Measurements from ENCODE around the gene MAP2K6.

Gene MAP2K6

DNA sequence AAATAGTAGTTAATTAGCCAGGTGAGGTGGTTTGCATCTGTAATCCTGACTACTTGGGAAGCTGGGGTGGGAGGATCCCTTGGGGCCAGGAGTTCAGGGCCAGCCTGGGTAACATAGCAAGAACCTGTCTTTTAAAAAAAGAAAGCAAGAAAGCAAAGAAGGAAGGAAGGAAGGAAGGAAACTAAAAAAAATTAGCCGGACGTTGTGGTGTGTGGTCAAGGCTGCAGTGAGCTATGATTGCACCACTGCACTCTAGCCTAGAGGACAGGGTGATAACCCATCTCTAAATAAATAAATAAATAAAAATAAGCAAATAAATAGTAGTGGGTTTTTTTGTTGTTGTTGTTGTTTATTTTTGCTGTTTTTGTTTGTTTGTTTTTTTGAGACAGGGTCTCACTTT lies 39.3 kb upstream of the MAP2K6 start:
- no peak for TF ChIP-seq EZH2 (IDR thresholded peaks at IDR 0.05; ENCODE audit: borderline replicate concordance, low read depth, low read length, severe bottlenecking)
- H3K27me3 ChIP-seq (ENCODE audit: insufficient read depth, low read length, poor library complexity) = no peaks in the 10 kb centered on the region
- no peak for ATAC-seq (ENCODE audit: insufficient read depth, low read depth)
- no peaks in the 10 kb centered on the region for H3K36me3 ChIP-seq (ENCODE audit: insufficient read depth, low read length)
- H3K79me2 ChIP-seq (ENCODE audit: insufficient read depth, low read length) = no peaks in the 10 kb centered on the region
- H2AFZ ChIP-seq (ENCODE audit: low read depth, low read length) = no peak overlapping the region
- no peak for DNase-seq
- no peak overlapping the region for H3K9ac ChIP-seq (ENCODE audit: low read depth, low read length)
- H4K20me1 ChIP-seq (ENCODE audit: insufficient read depth, low read length) = no peaks in the 10 kb centered on the region
- no peak overlapping the region for H3K27ac ChIP-seq (ENCODE audit: low read length)
- no peak overlapping the region for H3K4me3 ChIP-seq (ENCODE audit: low read depth in 1 of 2, low read length in 2 of 2)
- H3K4me1 ChIP-seq (ENCODE audit: insufficient read depth, low read length) = no peaks in the 10 kb centered on the region
- H3K9me3 ChIP-seq (ENCODE audit: insufficient read depth, low read length, severe bottlenecking) = no peaks in the 10 kb centered on the region
- no peak overlapping the region for H3K4me2 ChIP-seq (ENCODE audit: insufficient read depth, low read length)

GRCh38 chr17:69388822-69389442 lies 25.6 kb upstream of the MAP2K6 start:
- Histone ChIP-seq H3K9ac (ENCODE audit: low read depth, low read length) (no peak overlapping the region), H3K36me3 (ENCODE audit: insufficient read depth, low read length) (no peaks in the 10 kb centered on the region), H3K4me3 (ENCODE audit: low read depth in 1 of 2, low read length in 2 of 2) (no peak overlapping the region), H3K4me1 (ENCODE audit: insufficient read depth, low read length) (no peaks in the 10 kb centered on the region), H3K27me3 (ENCODE audit: insufficient read depth, low read length, poor library complexity) (peaks cover 7% of the 10 kb centered on the region), H3K27ac (ENCODE audit: low read length) (no peak overlapping the region), H3K9me3 (ENCODE audit: insufficient read depth, low read length, severe bottlenecking) (no peaks in the 10 kb centered on the region), H2AFZ (ENCODE audit: low read depth, low read length) (no peak overlapping the region), H3K4me2 (ENCODE audit: insufficient read depth, low read length) (no peak overlapping the region), H3K79me2 (ENCODE audit: insufficient read depth, low read length) (no peaks in the 10 kb centered on the region), H4K20me1 (ENCODE audit: insufficient read depth, low read length) (no peaks in the 10 kb centered on the region)
- no peak for TF ChIP-seq EZH2 (IDR thresholded peaks at IDR 0.05; ENCODE audit: borderline replicate concordance, low read depth, low read length, severe bottlenecking)
- TF ChIP-seq, protein P1, sequence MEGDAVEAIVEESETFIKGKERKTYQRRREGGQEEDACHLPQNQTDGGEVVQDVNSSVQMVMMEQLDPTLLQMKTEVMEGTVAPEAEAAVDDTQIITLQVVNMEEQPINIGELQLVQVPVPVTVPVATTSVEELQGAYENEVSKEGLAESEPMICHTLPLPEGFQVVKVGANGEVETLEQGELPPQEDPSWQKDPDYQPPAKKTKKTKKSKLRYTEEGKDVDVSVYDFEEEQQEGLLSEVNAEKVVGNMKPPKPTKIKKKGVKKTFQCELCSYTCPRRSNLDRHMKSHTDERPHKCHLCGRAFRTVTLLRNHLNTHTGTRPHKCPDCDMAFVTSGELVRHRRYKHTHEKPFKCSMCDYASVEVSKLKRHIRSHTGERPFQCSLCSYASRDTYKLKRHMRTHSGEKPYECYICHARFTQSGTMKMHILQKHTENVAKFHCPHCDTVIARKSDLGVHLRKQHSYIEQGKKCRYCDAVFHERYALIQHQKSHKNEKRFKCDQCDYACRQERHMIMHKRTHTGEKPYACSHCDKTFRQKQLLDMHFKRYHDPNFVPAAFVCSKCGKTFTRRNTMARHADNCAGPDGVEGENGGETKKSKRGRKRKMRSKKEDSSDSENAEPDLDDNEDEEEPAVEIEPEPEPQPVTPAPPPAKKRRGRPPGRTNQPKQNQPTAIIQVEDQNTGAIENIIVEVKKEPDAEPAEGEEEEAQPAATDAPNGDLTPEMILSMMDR (IDR thresholded peaks at IDR 0.05; ENCODE audit: borderline replicate concordance, extremely low read depth, low read length, poor library complexity, severe bottlenecking) = no peak
- no peak for DNase-seq
- ATAC-seq (ENCODE audit: insufficient read depth, low read depth) = no peak

DNA sequence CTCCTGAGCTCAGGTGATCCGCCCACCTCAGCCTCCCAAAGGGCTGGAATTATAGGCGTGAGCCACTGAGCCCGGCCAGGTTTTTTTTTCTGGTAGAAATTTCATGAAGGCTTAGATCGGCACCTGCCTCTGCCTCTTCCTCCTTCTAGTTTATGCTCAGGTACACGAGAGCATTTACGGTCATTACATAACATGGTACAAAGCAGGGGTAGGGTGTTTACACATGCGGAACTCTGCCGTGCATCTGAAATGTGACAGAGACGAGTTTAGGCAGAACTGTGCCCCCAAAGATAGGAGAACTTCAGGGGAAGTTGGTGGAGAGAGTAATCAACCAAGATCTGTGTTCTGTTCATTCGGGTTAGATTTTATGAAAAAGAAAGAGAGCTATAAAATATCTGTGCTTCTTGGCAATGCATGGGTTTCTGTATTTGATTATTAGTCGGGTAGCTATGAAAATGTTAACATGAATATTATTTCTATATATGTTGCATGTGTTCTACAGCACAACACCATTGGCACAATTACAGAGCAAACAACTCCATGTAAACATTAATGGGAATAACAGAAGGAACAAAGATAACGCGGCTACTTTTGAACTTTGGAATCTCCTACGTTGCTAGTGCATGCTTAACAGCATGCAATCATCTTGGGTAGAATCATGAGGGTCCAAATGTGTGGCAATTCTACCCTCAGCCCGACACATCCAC lies 23.5 kb upstream of the MAP2K6 start:
- Histone ChIP-seq H3K79me2 (ENCODE audit: insufficient read depth, low read length) (no peaks in the 10 kb centered on the region), H3K9me3 (ENCODE audit: insufficient read depth, low read length, severe bottlenecking) (no peaks in the 10 kb centered on the region), H3K4me2 (ENCODE audit: insufficient read depth, low read length) (no peak overlapping the region), H3K27ac (ENCODE audit: low read length) (no peak overlapping the region), H4K20me1 (ENCODE audit: insufficient read depth, low read length) (no peaks in the 10 kb centered on the region), H3K4me1 (ENCODE audit: insufficient read depth, low read length) (no peaks in the 10 kb centered on the region), H3K36me3 (ENCODE audit: insufficient read depth, low read length) (no peaks in the 10 kb centered on the region), H3K4me3 (ENCODE audit: low read depth in 1 of 2, low read length in 2 of 2) (no peak overlapping the region), H2AFZ (ENCODE audit: low read depth, low read length) (no peak overlapping the region), H3K27me3 (ENCODE audit: insufficient read depth, low read length, poor library complexity) (peaks cover 7% of the 10 kb centered on the region), H3K9ac (ENCODE audit: low read depth, low read length) (no peak overlapping the region)
- ATAC-seq (ENCODE audit: insufficient read depth, low read depth) (no peak), DNase-seq (no peak)
- TF ChIP-seq EZH2 (IDR thresholded peaks at IDR 0.05; ENCODE audit: borderline replicate concordance, low read depth, low read length, severe bottlenecking) = no peak
- TF ChIP-seq, protein P1 (IDR thresholded peaks at IDR 0.05; ENCODE audit: borderline replicate concordance, extremely low read depth, low read length, poor library complexity, severe bottlenecking) = no peak

- ATAC-seq (ENCODE audit: insufficient read depth, low read depth) = no peak
- Histone ChIP-seq H3K79me2 (ENCODE audit: insufficient read depth, low read length) (no peaks in the 10 kb centered on the region), H3K27me3 (ENCODE audit: insufficient read depth, low read length, poor library complexity) (no peaks in the 10 kb centered on the region), H3K4me3 (ENCODE audit: low read depth in 1 of 2, low read length in 2 of 2) (no peak overlapping the region), H4K20me1 (ENCODE audit: insufficient read depth, low read length) (no peaks in the 10 kb centered on the region), H3K9me3 (ENCODE audit: insufficient read depth, low read length, severe bottlenecking) (no peaks in the 10 kb centered on the region), H3K4me2 (ENCODE audit: insufficient read depth, low read length) (no peak overlapping the region), H2AFZ (ENCODE audit: low read depth, low read length) (no peak overlapping the region), H3K36me3 (ENCODE audit: insufficient read depth, low read length) (no peaks in the 10 kb centered on the region), H3K27ac (ENCODE audit: low read length) (no peak overlapping the region), H3K4me1 (ENCODE audit: insufficient read depth, low read length) (no peaks in the 10 kb centered on the region), H3K9ac (ENCODE audit: low read depth, low read length) (no peak overlapping the region)
- DNase-seq = no peak
- no peak for TF ChIP-seq EZH2 (IDR thresholded peaks at IDR 0.05; ENCODE audit: borderline replicate concordance, low read depth, low read length, severe bottlenecking)
Observed at GRCh38 chr17:69401251-69401650, 13.2 kb upstream of the MAP2K6 start.
